Stimulated activated CD8-positive, alpha-beta memory T cell treated with anti-CD3 and anti-CD28 coated beads, Interleukin-7, amount 100 ng/mL, for 24 hours (primary cell): Measurements from ENCODE around the gene NABP2.

Experiments
- DNase-seq: peaks from one replicate; pipeline ENCODE4 v3.0.0-alpha.2; 2020; ENCODE audit warnings: low read depth

The NABP2 gene

GRCh38 chr12:56213878-56214277, 10.3 kb upstream of the NABP2 start:
- no peak for DNase-seq

- DNase-seq = no peak
Observed at GRCh38 chr12:56216461-56216860, 7.7 kb upstream of the NABP2 start.

- DNase-seq = no peak
Observed at GRCh38 chr12:56219840-56220239, 4.3 kb upstream of the NABP2 start.

- DNase-seq = no peak
Observed at GRCh38 chr12:56220611-56221231, 3.4 kb upstream of the NABP2 start.

- DNase-seq = no peak
Observed at GRCh38 chr12:56221232-56221756, 2.8 kb upstream of the NABP2 start.

GRCh38 chr12:56221757-56222530, 2.2 kb upstream of the NABP2 start, which contains the start of gene RNF41:
Gene RNF41, minus strand, starts transcription at chr12:56221922. Its CDS starts 7,875 bp downstream, at chr12:56214047.
- DNase-seq = peak; percentile 87

- DNase-seq = no peak
Observed at GRCh38 chr12:56222531-56222895, 1.6 kb upstream of the NABP2 start.

- DNase-seq = no peak
Observed at GRCh38 chr12:56223571-56224101, 506 bp upstream of the NABP2 start.

GRCh38 chr12:56224954-56225353, 812 bp downstream of the NABP2 start:
- no peak for DNase-seq

GRCh38 chr12:56229082-56229481, 4.9 kb downstream of the NABP2 start:
- no peak for DNase-seq

- no peak for DNase-seq
Observed at GRCh38 chr12:56229916-56230431, 5.8 kb downstream of the NABP2 start, which contains the start of gene SLC39A5. Gene SLC39A5, plus strand, starts transcription at chr12:56230051. Its CDS starts 1,224 bp downstream, at chr12:56231275.

GRCh38 chr12:56230432-56231183, 6.5 kb downstream of the NABP2 start:
- DNase-seq = no peak

- no peak for DNase-seq
Observed at GRCh38 chr12:56231184-56231582, 7.0 kb downstream of the NABP2 start.

GRCh38 chr12:56234746-56235436, 10.7 kb downstream of the NABP2 start:
- DNase-seq = no peak

GRCh38 chr12:56236091-56236490, 11.9 kb downstream of the NABP2 start:
- DNase-seq = no peak

- DNase-seq = no peak
Observed at GRCh38 chr12:56236985-56237384, 12.8 kb downstream of the NABP2 start.

- no peak for DNase-seq
Observed at GRCh38 chr12:56237552-56237951, 13.4 kb downstream of the NABP2 start.

- DNase-seq = no peak
Observed at GRCh38 chr12:56241424-56242303, 17.5 kb downstream of the NABP2 start.

- DNase-seq = no peak
Observed at GRCh38 chr12:56242986-56243385, 18.8 kb downstream of the NABP2 start.

- DNase-seq = no peak
Observed at GRCh38 chr12:56243731-56244181, 19.6 kb downstream of the NABP2 start.
